ENCODE measurements around the gene OR51V1.

- TF ChIP-seq, protein P1, sequence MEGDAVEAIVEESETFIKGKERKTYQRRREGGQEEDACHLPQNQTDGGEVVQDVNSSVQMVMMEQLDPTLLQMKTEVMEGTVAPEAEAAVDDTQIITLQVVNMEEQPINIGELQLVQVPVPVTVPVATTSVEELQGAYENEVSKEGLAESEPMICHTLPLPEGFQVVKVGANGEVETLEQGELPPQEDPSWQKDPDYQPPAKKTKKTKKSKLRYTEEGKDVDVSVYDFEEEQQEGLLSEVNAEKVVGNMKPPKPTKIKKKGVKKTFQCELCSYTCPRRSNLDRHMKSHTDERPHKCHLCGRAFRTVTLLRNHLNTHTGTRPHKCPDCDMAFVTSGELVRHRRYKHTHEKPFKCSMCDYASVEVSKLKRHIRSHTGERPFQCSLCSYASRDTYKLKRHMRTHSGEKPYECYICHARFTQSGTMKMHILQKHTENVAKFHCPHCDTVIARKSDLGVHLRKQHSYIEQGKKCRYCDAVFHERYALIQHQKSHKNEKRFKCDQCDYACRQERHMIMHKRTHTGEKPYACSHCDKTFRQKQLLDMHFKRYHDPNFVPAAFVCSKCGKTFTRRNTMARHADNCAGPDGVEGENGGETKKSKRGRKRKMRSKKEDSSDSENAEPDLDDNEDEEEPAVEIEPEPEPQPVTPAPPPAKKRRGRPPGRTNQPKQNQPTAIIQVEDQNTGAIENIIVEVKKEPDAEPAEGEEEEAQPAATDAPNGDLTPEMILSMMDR (conservative IDR thresholded peaks at IDR 0.05; ENCODE audit: low read length): no peak
- TF ChIP-seq EZH2phosphoT487 (IDR thresholded peaks at IDR 0.05; ENCODE audit: borderline replicate concordance): no peak
These were observed 24.3 kb upstream of the OR51V1 start for GRCh38 chr11:5224538-5225479.

All from Loucy (cell line).